Right lobe of liver (tissue), 6 donors: ENCODE measurements around the gene UNC5CL. TPM values are rescaled to one million over a fixed set of nuclear protein-coding genes. Genes with fewer than 3 reads are reported as not detected.

Experiments
- ATAC-seq, 4 donors: fragments of 200-7000 bp; cut with Tn5 transposase; one replicate each; pipeline ENCODE4 v1.9.1; 2020; ENCODE audit warnings: mild to moderate bottlenecking in 4 of 4, moderate library complexity in 4 of 4
- DNase-seq, 3 donors: peaks; one replicate each; pipeline ENCODE4 v3.0.0-alpha.2; 2020
- H3K27ac ChIP-seq, 3 donors: fragments of 200-600 bp; one replicate each; pipeline ENCODE4 v1.8.0; 2022
- H3K27me3 ChIP-seq, 2 donors: fragments of 200-600 bp; one replicate each; pipeline ENCODE4 v1.8.0; 2022
- H3K36me3 ChIP-seq, 4 donors: fragments of 200-600 bp; sonication (generic) in 1 of 4; one replicate each; pipeline versions ENCODE4 v1.5.1 to v1.8.0; 2017 to 2022; ENCODE audit warnings: control low read depth in 1 of 4
- H3K4me1 ChIP-seq, 4 donors: fragments of 200-600 bp; sonication (generic) in 1 of 4; one replicate each; pipeline versions ENCODE4 v1.5.1 to v1.8.0; 2017 to 2022; ENCODE audit warnings: control low read depth in 1 of 4
- H3K4me3 ChIP-seq, 3 donors: fragments of 200-600 bp; one replicate each; pipeline ENCODE4 v1.8.0; 2022
- H3K9me3 ChIP-seq, 4 donors: fragments of 200-600 bp; sonication (generic) in 1 of 4; one replicate each; pipeline versions ENCODE4 v1.5.1 to v1.8.0; 2017 to 2022; ENCODE audit warnings: control low read depth in 1 of 4
- POLR2A ChIP-seq: fragments of 450-650 bp; IDR thresholded peaks from one replicate; pipeline ENCODE4 v1.6.1; 2017; ENCODE audit warnings: antibody characterized with exemption, mild to moderate bottlenecking
- WGBS: methylation state at CpG from one replicate; pipeline ENCODE4 v1.1.6; 2018; ENCODE audit warnings: low coverage, low lambda C conversion rate; ENCODE audit not compliant: insufficient coverage; ENCODE audit errors: missing lambda C conversion rate; 5-methylcytosine and 5-hydroxymethylcytosine counted together
- intact Hi-C, 2 donors: fragments of 100-400 bp; cut with DNase I; formaldehyde crosslinking; loops; one replicate each; pipeline versions ENCODE4 v1.11.2 to v1.14.1; 2022
- total RNA-seq, 6 experiments: library from RNA; depleted of rRNA in 2 of 6; stranded (reverse); fragments of >200 nt in 2 of 6; fragmentation: NEBNext Ultra II Directional in 3 of 6; extraction: Animal tissue kit (Norgen Biotek cat#: 25700) in 3 of 6; gene quantifications; one replicate each; pipeline versions ENCODE4 v1.1.0 to v1.2.4, GENCODE V29; 2016 to 2023
- TF ChIP-seq, protein P1 (sequence below), 4 donors: fragments of 200-600 bp in 3 of 4; fragments of 450-650 bp in 1 of 4; IDR thresholded peaks; one replicate each; pipeline versions ENCODE4 v1.5.1 to v1.8.0; 2016 to 2022; ENCODE audit warnings: antibody characterized with exemption in 4 of 4, mild to moderate bottlenecking in 2 of 4
- donor health status: DM: no; HTN: yes; CAD: no.
- donor health status: DM: no; HTN: no; CAD: no.
- donor health status: DM: no; HTN: no; CAD: no.
- donor health status: DM: no; HTN: yes; CAD: no.
- donor health status: DM: no; HTN: yes; CAD: no.

UNC5CL gene
- total RNA-seq, 6 experiments from 2014 or later, result 5.0 to 35.7 (median 13.5) TPM

DNA sequence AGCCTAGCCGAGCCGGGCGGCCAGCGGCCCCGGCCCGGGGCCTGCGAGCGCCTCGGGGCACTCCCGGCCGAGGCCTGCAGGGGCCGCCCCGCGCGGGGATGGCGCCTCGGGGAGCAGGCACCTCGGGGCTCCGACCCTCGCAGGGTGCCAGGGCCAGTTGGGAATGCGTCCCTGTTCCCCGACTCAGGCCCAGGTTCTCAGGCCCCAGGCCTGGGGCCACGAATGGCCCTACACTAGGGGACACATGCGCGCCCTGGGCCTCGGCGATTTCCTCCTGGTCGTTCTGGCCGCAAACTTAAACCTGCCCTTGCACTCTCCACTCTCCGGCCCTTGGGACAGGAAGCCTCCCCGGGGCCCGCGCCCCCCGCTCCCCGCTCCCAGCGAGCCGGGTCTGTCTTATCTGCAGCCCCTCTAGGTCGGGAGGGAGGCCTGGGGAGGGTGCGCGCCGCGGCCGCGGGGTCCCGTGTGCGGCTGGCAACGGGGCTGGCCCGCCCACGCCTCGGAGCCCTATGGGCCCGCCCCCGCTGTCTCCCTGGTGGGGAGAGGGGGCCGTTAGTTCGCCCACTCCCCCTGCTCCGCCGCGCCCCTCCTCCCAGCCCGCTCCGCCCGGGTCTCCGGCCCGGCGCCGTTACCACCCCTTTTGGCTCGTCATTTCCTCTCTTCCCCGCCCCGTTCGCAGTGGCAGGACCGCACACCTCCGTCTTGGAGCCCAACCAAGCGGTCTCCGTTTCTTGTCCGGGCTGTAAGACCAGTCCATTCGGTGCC lies 34.4 kb upstream of the UNC5CL start:
- Histone ChIP-seq H3K4me1 (peaks cover 0 to 44% (median 9%) of the 10 kb centered on the region in 4 donors), H3K4me3 (peak overlapping the region; percentile 80 to 92 (median 88)), H3K36me3 (peaks cover 0 to 8% (median 4%) of the 10 kb centered on the region in 4 donors), H3K27me3 (no peaks in the 10 kb centered on the region), H3K27ac (peak overlapping the region; percentile 95 to 99 (median 98)), H3K9me3 (no peaks in the 10 kb centered on the region)
- ATAC-seq (peak; percentile 29 to 43 (median 36)), DNase-seq (peak; percentile 90 to 94 (median 93))
- 0% methylated on average over 10 of the region's 74 CpGs for WGBS
- peak; percentile 98 for TF ChIP-seq POLR2A
- TF ChIP-seq, protein P1, sequence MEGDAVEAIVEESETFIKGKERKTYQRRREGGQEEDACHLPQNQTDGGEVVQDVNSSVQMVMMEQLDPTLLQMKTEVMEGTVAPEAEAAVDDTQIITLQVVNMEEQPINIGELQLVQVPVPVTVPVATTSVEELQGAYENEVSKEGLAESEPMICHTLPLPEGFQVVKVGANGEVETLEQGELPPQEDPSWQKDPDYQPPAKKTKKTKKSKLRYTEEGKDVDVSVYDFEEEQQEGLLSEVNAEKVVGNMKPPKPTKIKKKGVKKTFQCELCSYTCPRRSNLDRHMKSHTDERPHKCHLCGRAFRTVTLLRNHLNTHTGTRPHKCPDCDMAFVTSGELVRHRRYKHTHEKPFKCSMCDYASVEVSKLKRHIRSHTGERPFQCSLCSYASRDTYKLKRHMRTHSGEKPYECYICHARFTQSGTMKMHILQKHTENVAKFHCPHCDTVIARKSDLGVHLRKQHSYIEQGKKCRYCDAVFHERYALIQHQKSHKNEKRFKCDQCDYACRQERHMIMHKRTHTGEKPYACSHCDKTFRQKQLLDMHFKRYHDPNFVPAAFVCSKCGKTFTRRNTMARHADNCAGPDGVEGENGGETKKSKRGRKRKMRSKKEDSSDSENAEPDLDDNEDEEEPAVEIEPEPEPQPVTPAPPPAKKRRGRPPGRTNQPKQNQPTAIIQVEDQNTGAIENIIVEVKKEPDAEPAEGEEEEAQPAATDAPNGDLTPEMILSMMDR (IDR thresholded peaks at IDR 0.05), result peak in 3 of 4 donors; percentile 10 to 53 (median 41)
- intact Hi-C loops, result no loop called here

DNA sequence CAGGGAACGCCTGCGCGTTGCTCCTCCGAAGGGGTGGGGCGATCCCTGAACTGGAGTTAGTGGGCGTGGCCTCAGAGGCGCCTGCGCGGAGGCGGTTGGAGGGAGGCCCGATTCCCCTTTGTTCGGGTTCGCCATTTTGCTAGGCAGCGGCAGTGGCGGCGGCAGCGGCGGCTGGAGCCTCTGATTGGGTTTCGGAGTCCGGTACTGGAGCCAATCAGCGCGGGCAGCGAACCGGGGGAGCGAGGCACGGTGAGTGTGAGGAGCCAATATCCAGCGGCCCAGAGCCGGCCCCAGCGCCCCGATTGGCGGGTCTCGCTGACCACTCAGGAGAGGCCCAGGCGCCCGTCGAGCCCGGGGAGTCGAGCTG lies 33.8 kb upstream of the UNC5CL start, which contains the start of gene NFYA:
NFYA (plus strand) TSS at position 139 of the 367 bp plus-strand sequence. CDS start 6,116 bp downstream, outside the sequence.
- 0% methylated on average over 7 of the region's 37 CpGs for WGBS
- H3K4me1 ChIP-seq, result peaks cover 0 to 44% (median 9%) of the 10 kb centered on the region in 4 donors
- peak within 1 kb of the TSS; percentile 80 to 92 (median 88) for H3K4me3 ChIP-seq
- DNase-seq (peak in 1 of 3 donors; percentile 100), ATAC-seq (peak; percentile 77 to 82 (median 79))
- H3K36me3 ChIP-seq, result peaks cover 0 to 13% (median 5%) of the 10 kb centered on the region in 4 donors
- TF ChIP-seq, protein P1 (IDR thresholded peaks at IDR 0.05), result no peak
- no peak for TF ChIP-seq POLR2A
- H3K27ac ChIP-seq, result peak within 1 kb of the TSS; percentile 95 to 99 (median 98)
- no peaks in the 10 kb centered on the region for H3K27me3 ChIP-seq
- intact Hi-C loops, result no loop called here
- H3K9me3 ChIP-seq, result no peaks in the 10 kb centered on the region

DNA sequence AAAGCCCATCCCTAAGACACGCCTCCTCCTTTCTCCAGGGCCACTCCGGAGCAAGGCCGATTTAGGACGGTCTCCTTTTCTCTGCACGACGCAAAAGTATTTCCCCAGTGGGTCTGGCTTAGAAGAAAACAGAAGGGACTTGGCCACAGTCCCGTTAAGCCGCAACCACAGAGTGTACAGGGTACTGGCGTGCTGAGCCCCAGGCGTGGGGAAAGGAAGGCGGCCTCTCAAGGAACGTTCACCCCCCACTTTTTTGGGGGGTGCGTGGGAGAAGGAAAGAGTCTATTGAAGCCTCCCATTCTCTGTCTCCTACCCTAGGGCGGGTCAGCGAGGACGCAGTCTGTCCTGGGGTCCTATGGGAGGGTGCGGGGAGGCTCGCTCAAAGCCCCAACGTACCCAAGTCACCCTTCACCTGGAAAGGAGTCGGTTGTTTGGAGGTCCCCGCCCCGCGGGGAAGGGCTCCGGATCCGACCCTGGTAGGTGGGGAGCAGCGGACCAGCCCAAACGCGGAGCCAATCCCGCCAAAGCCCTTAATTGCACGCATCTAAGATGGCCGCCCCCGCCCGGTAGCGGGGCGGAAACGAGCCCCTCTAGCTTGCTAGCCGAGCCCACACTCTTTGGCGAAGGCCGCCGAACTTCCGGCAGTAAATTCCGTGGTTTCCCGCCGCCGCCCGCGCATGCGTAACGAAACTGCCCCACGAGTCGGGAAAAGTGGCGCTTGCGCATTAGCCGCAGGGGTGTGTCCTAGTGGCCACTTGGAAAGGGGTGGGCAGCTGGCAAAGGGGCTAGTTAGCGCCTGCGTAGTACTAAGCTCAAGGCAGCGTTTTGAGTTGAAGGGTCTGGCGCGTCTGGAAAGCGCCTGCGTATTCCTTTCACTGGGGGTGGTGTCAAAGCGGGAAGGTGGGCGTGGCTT lies 33.2 kb upstream of the UNC5CL start, which contains the start of gene OARD1:
OARD1 (minus strand) TSS at position 434 of the 913 bp plus-strand sequence. CDS start 722 bp downstream, outside the sequence.
- H3K4me1 ChIP-seq, result peaks cover 0 to 41% (median 9%) of the 10 kb centered on the region in 4 donors
- no peaks in the 10 kb centered on the region for H3K9me3 ChIP-seq
- DNase-seq (peak; percentile 99 to 100 (median 100)), ATAC-seq (peak; percentile 68 to 86 (median 76))
- peaks cover 0 to 16% (median 8%) of the 10 kb centered on the region in 4 donors for H3K36me3 ChIP-seq
- H3K27me3 ChIP-seq, result no peaks in the 10 kb centered on the region
- intact Hi-C loops, result no loop called here
- 0% methylated on average over 26 of the region's 63 CpGs for whole genome bisulfite sequencing
- peak within 1 kb of the TSS; percentile 80 to 92 (median 88) for H3K4me3 ChIP-seq
- peak within 1 kb of the TSS; percentile 95 to 99 (median 98) for H3K27ac ChIP-seq
- TF ChIP-seq, protein P1 (IDR thresholded peaks at IDR 0.05), result no peak
- TF ChIP-seq POLR2A, result peak; percentile 72

DNA sequence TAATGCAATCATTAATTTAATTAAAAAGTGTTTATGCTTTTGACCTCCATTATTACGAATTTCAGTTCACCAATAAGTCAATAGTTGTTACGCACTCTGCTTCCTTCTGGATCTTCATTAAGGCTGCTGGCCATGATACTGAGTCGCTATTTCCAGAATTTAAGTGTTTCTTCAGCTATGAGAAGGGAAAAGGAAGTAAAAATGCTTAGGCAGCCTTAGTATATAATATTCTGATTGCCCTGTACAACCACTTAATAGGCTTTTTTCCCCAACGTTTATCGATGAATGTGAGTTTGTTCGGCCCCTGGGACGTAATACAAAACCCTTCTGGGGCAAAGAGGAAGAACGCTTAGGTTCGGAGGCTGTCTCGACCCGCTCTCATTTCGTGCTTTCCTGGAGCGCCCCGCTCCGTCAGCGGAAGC lies 32.5 kb upstream of the UNC5CL start:
- Histone ChIP-seq H3K9me3 (no peaks in the 10 kb centered on the region), H3K27me3 (no peaks in the 10 kb centered on the region), H3K36me3 (peaks cover 0 to 16% (median 8%) of the 10 kb centered on the region in 4 donors), H3K4me3 (peak overlapping the region; percentile 54 to 88 (median 80)), H3K27ac (peak overlapping the region; percentile 95 to 99 (median 98)), H3K4me1 (peaks cover 0 to 40% (median 10%) of the 10 kb centered on the region in 4 donors)
- TF ChIP-seq POLR2A, result no peak
- TF ChIP-seq, protein P1 (IDR thresholded peaks at IDR 0.05), result peak in 1 of 4 donors; percentile 15
- DNase-seq (peak in 2 of 3 donors; percentile 86 to 89), ATAC-seq (no peak)
- under 1% methylated on average over 16 of the region's 16 CpGs for WGBS
- intact Hi-C loops, result no loop called here
